GM19438 (cell line): ENCODE results near the gene MTCL1.

Experiments
- ATAC-seq: cut with Tn5 transposase; IDR thresholded peaks from one replicate; pipeline ENCODE4 v1.9.1; 2021; ENCODE audit warnings: low read depth; ENCODE audit not compliant: unreplicated experiment

The MTCL1 gene

DNA sequence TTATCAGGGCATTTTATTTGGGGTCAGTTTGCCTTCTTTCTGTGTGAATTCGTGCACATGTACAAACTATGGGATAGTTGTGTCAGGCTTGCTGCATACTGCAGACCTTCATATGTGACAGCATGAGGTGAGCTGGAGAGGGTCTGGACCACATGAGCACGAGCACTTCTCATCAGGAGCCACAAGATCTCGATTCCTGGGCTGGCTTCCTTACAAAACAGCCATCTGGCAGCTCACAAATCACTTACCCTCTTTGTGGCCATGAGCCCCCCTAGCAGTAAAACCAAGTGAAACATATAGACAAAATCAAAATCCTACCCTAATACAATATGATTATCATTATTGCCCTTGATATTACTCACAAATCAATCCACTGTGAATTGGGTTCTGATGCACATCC, 121.2 kb downstream of the MTCL1 start:
- ATAC-seq, result no peak

DNA sequence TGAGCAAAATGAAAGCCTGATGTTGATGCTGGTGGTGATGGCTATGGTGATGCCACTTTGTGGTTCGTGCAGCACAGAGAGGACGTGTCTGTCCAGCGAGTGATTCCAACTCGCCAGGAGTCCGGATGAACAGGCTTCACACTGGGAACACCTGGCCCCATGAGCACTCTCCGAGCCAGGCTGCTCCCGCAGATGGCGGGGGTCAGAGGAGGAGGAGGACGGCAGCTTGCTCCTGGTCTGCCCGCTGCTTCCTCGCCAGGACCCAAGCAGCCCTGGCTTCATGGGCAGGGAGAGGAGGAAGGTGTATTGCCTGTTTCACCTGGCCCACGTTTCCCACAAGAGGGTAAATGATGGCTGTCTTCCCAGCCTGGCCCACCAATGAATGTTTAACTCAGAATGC, 121.6 kb downstream of the MTCL1 start:
- no peak for ATAC-seq

DNA sequence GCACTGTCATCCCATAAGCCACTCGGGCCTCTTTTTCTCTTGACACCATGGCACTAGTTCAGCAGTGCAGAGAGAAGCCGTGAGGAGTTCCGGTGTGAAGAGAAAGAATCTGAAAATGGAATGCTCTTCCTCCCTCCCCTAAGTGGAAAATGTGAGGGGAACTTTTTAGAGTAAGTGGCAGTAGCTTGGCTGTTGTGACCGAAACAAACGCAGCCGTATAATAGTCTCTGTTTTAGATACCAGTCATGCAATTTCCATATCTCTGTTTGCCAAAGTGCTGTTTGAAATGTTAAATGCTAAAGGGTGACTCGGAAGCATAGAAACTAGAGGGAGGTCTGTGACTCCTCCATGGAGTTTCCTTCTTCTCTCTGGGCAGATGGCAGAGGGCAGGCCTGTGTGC, 122.9 kb downstream of the MTCL1 start:
- no peak for ATAC-seq

DNA sequence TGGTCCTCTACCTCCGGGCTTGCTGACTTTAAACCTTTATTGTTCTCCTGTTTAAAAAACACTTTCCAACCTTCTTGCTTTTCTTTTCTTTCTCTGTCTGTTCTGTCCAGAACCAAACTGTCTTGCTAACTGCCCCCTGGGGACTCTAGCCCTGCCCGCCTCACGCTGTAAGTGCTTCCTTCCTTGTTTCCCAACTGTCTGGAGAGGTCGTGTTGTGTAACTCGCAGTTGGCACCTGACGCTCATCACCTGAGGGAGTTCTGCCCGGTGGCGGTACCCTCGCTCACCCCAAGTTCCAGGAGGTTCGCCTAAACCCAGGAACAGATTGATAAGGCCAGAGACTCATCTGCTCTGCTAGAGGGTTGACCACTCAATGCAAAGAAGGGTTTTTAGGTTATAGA, 123.4 kb downstream of the MTCL1 start:
- no peak for ATAC-seq

DNA sequence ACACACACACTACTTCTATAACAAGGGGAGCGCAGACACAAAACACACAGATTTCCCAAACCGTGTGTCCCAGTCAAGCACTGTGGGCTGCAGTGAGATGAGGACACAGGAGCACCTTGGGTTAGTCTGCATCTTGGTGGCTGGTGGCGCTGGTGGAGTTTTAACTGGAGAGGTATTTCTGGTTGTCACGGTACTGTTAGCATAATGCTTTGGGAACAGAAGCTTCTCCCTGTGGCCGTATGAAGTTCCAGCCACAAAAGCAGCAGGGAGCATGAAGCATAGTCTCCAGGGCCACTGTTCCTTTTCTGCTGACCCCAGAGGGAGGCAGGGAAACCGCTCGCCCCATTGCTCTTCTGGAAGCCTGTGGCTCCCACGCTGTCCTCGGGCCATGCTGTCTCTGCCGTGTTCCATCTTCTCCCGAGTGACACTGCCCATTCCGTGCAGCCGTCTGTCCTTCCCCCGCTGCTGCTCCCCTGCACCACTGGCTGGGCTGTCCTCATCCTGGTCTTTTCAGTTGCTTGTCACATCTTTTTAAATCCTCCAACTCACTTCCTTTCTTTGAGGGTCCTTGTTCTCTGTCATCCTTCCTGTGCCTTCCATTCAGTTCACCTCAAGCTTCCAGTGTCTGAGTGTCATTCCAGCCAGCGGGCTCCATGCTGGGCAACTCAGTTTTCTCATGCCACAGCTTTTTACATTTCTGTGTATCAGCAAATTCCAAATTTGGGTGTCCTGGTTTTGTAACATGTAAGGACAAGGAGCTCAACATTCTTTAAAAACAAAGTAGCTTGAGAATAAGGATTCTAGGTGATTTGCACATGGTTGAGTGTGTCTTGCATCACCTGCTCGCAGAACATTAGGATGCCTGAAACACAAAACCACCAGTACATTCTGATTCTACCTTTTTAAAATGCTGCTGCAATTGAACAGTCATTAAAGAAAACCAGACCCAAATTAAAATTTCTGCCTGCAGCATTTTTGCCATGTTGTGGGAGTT, 125.0 kb downstream of the MTCL1 start:
- no peak for ATAC-seq

DNA sequence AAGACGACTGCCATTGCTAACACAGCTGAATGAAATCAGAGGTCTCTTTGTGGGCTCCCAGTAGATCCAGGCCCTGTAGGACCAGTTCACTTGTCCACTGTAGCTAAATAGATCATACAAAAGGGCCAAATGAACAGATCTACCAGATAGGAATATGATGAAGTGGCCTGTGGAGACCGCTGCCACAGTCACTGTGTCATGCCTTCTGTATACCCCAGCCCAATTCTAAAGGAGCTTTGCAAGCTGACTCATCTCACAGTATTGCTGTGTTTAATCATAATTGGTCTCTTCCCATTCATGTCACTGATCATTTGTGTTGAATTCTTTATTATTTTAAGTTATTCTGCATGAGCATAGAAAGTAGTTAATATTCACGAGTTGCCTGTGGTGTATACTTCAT, 125.8 kb downstream of the MTCL1 start:
- no peak for ATAC-seq

DNA sequence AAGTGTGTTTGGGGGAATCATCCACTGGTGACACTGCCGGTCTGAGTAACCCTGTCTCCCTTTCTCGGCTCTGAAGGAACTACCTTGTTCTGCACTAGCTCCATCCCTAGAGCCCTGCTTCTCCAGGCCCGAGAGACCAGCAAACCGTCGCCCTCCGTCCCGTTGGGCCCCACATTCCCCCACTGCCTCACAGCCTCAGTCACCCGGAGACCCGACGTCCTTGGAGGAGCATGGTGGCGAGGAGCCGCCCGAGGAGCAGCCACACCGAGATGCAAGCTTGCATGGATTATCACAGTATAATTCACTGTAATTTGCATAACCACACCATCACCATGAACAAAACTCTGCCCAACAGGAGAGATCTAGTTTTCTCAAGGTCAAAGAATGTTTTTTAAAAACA, 126.2 kb downstream of the MTCL1 start:
- no peak for ATAC-seq

DNA sequence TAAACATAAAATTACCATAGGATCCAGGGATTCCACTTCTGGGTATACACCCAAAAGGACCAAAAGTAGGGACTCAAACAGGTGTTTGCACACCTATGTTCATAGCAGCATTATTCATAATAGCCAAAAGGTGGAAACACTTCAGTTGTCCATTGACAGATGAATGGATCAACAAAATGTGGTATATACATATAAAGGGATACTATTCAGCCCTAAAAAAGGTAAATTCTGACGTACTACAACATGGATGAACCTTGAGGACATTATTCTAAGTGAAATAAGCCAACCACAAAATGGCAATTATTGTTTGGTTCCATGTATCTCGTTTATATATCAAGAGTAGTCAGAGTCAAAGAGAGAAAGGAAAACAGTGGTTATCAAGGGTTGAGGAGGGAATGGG, 128.1 kb downstream of the MTCL1 start:
- no peak for ATAC-seq

DNA sequence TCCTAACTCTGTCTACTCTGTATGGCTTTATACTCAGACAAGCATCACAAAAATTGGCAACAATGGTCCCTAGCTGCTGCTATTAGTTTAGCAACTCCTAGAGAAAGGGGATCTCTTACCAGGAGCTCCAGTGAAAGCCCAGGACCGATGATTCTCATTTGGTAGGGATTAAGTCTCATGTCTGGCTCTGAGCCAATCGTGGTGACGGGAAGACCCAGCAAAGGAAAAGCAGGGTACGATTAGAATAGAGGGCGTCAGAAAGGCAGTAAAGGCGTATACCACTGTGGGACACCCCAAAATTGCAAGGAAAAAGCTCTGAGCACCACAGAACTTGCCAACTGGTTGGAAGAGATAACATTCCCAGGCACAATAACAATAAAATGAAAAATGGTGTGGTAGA, 129.5 kb downstream of the MTCL1 start:
- ATAC-seq, result no peak

DNA sequence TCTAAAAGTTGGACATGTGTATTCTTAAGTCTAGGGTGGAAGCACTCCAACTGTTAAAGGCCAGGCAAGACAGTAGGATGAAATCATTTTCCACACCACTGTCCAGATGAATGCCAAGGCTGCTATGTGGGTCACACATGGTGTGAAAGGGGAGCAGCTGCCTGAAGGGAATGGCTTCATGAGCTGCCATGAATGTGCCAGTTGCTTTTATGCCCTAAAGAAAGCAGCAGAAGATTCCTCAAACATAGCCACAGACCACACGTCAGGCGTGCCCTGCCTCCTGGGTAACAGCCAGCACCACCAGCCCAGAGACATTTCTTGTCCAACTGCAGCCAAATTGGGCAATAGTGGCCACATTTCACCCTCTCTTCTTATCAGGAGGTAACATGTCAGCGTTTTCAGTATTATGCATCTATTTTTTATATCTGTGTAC, 130.2 kb downstream of the MTCL1 start:
- ATAC-seq, result no peak

DNA sequence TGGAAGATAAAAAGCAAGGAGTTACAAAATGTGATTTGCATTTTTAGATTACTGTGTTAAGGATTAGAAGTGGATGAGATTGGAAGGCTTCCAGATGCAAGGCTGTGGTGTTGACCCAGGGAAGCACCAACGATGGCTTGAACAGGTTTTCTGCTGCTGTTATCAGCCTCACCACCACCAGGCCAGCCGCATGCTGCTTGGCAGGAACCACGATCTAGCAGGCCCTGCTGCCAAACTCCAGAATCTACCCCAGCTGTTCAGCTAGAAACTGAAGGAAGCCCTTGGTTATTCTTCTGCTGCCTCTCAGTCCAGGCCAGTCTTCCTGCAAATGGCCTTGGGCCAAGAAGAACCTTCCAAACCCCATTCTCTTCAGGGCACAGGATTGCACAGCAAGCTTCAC, 133.9 kb downstream of the MTCL1 start:
- no peak for ATAC-seq

DNA sequence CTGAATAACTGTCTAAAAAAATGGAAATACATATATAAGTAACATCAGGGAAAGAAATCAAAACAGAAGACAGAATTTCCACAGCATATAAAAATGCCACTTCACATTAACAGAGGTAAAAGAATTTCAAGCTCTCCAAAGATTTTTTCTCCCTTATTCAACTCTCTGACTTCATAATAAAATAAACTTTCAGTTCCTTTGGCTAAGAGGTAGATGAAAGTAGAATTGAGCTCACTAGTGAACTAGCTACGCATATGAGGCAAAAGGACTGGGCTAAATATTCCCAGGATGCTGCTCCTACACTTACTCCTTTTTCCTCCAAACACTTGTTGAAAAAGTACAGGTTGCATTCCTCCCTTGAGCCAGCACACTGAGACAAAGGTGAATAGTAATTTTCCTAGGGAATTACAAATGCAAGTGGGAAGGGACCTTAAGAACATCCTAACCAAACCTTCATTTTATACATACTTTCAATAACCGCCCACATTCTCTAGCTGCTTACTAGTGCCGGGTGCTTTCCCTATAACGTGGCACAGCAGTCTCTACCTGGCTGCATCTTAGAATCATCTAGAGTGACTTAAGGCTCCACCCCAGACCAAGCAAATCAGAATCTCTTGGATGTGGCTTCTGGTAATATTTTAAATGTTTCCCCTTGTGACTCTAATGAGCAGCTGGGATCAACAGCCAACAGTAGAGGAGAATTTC, 136.6 kb downstream of the MTCL1 start:
- ATAC-seq, result no peak

DNA sequence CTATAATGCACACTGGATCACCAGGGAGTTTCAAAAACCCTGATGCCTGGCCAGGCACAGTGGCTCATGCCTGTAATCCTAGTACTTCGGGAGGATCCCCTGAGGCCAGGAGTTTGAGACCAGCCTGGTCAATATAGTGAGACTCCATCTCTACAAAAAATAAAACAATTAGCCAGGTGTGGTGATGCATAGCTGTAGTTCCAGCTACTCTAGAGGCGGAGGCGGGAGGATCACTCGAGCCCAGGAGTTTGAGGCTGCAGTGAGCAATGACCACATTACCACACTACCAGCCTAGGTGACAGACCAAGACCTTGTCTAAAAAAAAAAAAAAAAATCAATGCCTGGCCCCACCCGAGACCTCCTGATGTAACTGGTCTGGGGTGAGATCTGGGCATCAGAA, 137.2 kb downstream of the MTCL1 start:
- ATAC-seq, result no peak

DNA sequence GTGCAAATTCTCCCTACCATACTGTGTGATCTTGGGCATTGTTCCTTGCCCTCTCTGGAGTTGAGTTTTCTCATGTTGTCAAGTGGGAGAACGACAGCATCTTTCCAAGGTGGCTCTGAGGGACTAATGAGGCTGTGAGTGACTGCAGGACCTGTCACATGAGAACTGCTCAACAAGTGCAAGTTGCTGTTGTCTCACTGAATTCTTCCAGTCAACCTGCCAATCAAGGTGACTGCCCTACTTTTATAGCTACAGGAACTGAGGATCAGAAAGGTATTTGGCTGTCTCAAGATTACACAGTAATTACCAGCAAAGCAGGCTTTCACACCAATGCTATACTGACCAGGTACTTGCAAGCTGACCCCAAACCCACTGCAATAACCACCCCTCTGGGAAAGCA, 137.6 kb downstream of the MTCL1 start:
- no peak for ATAC-seq

DNA sequence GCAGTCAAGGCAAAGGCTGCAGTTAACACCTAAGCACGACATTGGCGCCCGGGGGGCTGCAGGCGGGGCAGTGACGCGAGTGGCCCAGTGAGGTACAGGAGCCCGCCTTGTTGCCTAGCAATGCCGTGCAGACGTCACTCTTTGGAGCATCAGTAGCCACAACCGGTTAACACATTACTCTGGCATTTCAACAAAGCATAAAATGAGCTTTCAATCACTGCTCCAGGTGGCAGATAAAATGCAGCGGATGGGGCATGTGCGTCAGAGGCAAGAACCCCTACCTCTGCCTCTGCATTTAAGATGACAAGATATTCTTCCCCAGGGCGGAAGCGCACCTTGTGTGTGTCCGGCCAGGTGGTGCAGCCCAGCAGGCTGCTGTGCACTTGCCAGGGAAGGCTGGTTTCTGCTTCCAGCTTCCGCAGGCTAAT, 139.4 kb downstream of the MTCL1 start:
- ATAC-seq, result no peak

DNA sequence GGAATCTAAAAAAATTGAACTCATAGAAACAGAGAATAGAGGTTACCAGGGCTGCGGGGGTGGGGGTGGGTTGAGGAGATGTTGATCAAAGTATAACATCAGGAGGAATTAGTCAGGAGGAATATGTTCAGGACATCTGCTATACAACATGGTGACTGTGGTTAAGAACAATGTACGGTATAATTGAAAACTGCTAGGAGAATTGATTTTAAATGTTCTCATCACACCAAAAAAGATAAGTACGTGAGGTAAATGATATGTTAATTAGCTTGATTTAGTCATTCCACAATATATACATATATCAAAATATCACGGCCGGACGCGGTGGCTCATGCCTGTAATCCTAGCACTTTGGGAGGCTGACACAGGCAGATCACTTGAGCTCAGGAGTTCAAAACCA, 140.2 kb downstream of the MTCL1 start:
- ATAC-seq, result no peak

DNA sequence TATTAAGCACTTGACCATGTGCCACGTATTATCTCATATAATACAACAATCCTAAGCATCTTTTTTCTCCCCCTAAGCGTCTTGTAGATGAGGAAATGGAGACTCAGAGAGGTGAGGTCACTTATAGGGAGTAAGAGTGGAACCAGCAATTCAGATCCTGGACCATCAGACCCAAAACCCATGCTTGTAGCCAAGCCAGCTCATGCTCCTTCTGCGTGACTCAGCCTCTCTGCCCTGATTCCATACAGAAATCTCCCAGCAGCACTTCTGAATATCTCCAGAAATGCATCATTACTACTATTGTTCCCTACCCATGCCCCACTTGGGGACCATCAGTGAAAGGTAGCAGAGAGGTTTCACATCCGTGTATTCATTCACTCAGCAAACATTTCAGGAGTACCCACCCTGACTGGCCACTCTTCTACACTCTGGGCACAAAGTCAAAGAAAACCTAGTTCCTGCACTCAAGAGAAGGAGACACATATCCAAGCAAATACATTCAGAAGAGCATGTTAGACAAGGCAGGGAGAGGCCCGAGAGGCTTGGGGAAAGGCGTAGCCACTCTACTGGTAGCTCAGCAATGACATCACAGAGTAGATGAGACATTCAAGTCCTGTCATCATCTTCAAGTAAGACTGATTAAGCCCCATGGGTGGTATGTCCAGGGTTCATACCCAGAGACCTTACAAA, 141.9 kb downstream of the MTCL1 start:
- ATAC-seq, result no peak

DNA sequence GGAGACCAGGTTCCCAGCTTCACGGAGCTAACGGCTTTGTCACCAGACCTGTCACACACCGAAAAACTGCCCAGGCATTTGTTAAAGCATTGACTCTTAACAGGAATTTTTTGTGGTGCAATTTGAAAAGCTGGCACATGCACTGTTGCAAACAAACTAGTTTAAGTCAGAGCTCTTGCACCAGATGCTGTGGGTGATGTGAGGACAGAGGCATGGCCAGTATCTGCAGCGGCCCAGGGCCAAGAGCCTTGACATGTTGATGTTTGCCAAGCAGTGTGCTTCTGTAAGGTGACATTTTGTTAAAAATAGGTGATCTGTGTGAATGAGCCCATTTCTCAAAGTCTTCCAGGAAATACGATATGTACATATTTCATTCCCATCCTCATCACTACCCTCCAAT, 142.5 kb downstream of the MTCL1 start:
- ATAC-seq, result no peak

DNA sequence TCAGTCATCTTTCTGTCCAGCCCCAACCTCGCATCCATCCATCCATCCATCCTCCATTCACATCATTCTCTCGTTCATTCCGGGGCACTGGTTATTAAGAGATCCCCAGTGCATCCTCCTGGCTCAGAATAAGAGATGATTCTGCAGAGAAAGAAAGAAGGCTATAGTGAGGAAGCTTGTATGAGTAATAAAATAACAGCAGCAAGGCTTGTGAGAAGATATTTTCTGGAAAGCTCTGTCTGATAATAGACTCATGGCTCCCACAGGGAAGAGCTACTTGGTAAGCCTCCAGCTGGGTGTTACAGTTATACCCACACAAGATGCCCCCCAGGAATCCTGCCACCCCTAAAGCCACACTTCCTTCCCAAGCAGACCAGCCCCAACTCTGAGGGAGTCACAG, 143.2 kb downstream of the MTCL1 start:
- ATAC-seq, result no peak

DNA sequence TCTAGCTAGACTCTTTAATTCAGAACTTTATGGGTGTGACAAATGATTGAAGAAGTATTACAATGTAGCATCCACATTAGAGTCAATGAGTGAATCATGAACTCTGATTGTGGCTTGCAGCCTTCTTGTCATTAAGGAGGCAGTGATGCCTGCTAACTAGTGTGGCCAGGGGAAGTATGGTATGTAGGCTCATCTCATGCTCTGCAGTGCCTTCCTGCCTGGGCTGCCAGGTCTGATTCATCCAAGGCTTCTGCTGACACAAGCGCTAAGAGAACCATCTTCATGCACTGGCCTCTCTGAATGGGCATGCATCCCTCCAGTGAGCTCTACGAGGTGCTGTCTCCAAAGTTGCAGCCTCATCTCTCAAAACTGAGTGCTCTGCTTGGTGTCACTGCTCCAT, 144.3 kb downstream of the MTCL1 start:
- no peak for ATAC-seq

DNA sequence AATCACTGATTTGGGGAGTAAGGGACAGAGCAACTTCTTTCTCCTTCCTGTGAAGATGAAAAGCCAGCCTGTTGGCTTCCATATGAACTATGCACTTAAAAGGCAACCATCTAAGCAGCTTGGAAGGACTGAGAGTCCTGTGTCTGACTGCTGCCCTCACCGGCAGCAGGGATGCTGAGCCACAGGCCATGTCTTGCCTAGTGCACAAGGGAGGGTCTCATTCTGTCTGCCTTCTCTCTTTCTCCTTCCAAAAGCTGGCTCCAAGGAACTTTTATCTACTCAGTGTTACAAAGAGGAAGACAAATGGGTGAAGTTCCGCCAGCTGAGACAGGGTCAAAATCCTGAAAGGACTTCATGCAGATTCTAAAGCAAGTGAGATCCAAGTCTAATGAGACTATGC, 146.3 kb downstream of the MTCL1 start:
- no peak for ATAC-seq
